HL-60/S4 (cell line): ENCODE results near the gene PTPN20.

Source experiments
- in situ Hi-C: fragments of 300-500 bp; cut with MboI; formaldehyde crosslinking; loops from 2 replicates; pipeline ENCODE4 v1.14.3; 2022; ENCODE audit warnings: low sequenced_read_pairs

Gene PTPN20

DNA sequence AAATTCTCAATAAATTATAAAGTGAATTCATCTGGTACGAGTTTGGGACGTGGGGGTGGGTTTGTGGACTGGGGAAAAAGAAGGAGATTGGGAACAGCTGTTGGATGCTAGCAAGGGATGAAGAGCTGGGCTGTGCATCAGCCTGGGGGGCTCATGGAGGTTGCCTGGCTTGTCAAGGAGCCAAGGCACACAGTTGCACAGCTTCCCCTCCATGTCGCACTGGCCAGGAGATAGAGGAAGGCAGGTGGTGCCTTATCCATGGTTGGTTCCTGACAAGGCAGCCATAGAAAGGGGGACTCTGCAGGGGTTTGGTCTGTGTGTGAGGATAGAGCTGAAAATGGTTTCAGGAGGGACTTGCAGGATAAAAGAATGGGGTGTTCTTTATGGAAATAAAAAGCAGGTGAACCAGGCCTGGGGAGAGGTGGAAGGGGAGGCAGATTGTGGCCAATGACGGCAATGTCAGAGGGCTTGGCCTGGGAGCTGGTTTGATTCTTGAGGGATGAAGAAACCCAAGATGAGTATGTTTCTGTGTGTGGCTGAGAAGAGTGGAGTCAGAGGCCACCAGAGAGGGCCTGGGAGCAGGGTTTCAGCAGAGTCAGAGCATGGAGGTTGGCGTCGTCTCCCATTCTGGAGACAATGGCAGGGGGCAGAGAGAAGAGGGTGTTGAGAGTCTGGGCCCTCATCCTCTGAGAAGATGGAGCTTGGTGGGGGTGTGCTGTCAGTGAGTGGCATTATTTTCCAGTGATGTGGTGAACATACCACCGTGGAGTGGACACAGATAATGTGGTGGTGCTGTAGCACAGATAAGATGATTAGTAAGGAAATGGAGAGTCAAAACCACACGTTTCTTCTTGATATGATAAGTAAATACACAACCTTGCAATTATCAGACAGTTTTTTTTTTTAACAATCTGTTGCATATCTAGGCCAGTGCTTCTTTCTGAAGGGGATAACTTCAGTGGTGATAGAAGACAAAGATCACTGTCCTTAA, 108.2 kb downstream of the PTPN20 start:
- in situ Hi-C loops, result no loop called here

GRCh38 chr10:47020471-47020870, 109.2 kb downstream of the PTPN20 start:
- in situ Hi-C loops, result no loop called here

DNA sequence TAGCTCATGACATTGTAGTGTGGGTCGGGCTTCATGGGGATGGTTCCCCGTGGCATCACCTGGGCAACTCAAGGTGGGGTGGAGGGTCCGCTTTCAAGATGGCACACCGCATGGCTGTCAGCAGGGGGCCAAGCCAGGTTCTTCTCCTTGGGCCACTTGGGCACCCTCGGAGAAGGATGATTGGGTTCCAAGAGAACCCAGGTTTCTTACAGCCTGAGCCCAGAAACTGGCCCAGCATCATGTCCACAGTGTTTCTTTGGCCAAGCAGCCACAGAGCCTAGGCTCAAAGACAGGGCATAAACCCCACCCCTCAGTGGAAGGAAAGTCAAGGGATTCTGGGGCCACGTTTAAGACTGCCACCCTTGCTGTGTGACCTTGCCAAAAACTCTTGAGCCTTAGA, 110.6 kb downstream of the PTPN20 start:
- in situ Hi-C loops, result no loop called here

GRCh38 chr10:47022311-47023131, 111.3 kb downstream of the PTPN20 start:
- in situ Hi-C loops, result no loop called here

DNA sequence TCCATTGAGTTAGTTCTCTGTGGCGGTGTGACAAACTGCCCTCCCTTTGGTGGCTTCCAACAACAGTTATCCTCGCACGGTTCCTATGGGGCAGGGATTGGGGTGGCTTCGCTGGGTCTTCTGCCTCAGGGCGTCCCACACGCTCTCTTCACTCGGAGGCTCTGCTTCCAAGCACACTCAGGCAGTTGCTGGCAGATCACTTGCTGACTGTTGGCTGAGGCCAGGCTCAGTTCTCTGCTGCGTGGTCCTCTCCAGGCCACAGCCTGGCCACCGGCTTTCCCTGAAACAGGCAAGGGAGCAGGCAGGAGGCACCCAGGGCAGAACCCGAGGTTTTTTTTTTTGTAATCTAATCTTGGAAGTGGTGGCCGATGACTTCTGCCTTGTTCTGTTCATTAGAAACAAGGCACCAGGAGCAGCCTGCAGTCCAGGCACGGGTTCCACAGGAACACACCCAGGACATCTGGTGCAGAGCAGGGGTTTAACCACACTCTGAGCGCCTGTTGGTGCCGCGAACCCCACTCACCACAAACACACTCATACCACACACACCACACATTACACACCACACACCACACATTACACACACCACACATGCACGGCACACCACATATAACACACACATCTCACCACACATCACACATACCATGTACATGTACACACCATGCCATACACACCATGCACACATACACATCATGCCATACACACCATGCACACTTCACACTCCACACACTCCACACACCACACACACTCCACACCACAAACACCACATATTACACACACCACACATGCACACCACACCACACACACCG, 112.2 kb downstream of the PTPN20 start:
- in situ Hi-C loops, result no loop called here

GRCh38 chr10:47024046-47024322, 112.8 kb downstream of the PTPN20 start:
- in situ Hi-C loops, result no loop called here

DNA sequence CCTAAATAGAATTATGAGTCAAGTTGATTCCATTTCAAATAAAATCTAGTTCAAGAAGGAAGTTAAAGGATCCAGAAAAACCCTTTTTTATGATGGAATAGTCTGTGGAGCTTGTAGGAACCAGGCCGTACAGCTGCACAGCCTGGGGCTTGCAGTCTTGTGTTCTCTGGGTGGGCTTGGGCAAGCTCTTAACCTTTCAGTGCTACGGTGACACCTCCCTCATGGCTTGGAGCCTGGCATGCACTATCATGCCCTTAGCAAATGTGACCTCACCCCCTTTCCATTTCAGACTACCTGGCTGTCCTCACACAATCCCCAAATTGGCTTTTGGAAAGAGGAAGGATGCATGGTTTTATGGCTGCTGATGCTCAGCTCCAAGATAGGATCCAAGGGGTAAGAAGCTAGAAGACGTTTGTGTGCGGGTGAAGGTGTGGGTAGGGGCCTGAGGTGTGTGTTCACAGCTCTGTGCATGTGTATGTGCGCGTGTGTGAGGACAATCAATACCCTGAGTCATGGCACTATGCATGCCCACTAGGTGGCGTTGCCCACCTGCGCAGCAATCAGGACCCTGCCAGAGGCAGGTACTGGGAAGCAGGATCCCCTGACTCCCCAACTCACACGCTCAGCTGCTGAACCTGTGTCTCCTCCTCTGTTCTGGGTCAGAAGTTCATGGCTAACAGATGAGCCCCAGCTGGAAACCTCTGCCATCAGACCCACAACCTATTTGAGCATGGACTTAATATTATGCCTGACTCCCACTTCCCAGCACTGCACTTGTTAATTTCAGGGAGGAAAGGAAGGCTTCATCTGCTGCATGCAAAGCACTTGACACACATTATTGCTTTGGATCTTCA, 113.4 kb downstream of the PTPN20 start:
- in situ Hi-C loops, result no loop called here

GRCh38 chr10:47025253-47025539, 114.0 kb downstream of the PTPN20 start:
- in situ Hi-C loops, result no loop called here

- in situ Hi-C loops, result no loop called here
Observed at GRCh38 chr10:47025540-47026300, 114.5 kb downstream of the PTPN20 start.

- in situ Hi-C loops, result no loop called here
Observed at GRCh38 chr10:47026301-47027107, 115.3 kb downstream of the PTPN20 start.

GRCh38 chr10:47027108-47027783, 116.0 kb downstream of the PTPN20 start:
- in situ Hi-C loops, result no loop called here

- in situ Hi-C loops, result no loop called here
Observed at GRCh38 chr10:47027784-47028260, 116.6 kb downstream of the PTPN20 start.

GRCh38 chr10:47028466-47028865, 117.2 kb downstream of the PTPN20 start:
- in situ Hi-C loops, result no loop called here

- in situ Hi-C loops, result no loop called here
Observed at GRCh38 chr10:47029181-47030009, 118.2 kb downstream of the PTPN20 start.

- in situ Hi-C loops, result no loop called here
Observed at GRCh38 chr10:47030191-47030703, 119.0 kb downstream of the PTPN20 start.

DNA sequence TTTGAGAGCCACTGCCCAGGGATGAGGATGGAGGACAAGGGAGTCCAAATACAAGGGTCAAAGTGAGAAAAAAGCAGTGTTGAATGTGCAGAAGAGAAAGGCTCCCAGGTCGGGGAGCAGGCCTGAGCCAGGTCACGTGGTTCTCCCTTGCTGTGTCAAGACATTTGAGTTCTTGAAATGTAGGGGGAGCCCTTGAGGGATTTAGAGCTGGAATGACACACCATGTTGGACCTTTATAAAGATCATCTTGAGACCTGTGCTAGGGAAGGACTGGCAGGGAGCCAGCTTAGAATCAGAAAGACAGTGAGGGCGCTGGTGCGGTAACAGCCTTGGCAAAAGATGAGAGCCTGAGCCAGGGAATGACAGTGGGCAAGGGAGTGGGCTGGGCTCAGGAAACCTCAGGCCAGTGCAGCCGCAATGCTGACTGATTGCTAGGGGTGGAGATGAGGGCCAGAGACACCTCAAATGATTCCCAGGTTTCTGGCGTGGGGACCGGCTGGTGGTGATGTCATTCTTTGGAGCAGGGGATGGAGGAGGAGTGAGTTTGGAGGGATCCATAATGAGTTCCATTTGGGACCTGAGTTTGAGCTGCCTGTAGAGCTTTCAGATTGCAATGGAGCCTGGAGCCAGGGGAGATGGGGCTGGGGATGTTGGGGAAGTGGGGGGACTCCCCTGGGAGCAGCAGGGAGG, 120.1 kb downstream of the PTPN20 start:
- in situ Hi-C loops, result no loop called here
